Activated naive CD4-positive, alpha-beta T cell treated with anti-CD3 and anti-CD28 coated beads, Interleukin-2, amount 50 U/mL, for 24 hours (primary cell): Measurements from ENCODE around the gene SLC25A34.
"Not testable (repeated sequence)": the region's sequence is repeated elsewhere in the genome, so short reads cannot be mapped to it uniquely, and the experiment has no call there.

Experiments used
- H3K27ac Mint-ChIP-seq: one replicate; pipeline ENCODE4 v1.8.0; 2021; ENCODE audit warnings: mild to moderate bottlenecking, mixed read lengths
- H3K27me3 Mint-ChIP-seq: one replicate; pipeline ENCODE4 v1.8.0; 2021; ENCODE audit warnings: mixed read lengths
- H3K36me3 Mint-ChIP-seq: one replicate; pipeline ENCODE4 v1.8.0; 2021; ENCODE audit warnings: mixed read lengths
- H3K4me1 Mint-ChIP-seq: one replicate; pipeline ENCODE4 v1.8.0; 2021; ENCODE audit warnings: mixed read lengths
- H3K4me3 Mint-ChIP-seq: one replicate; pipeline ENCODE4 v1.8.0; 2021; ENCODE audit warnings: mild to moderate bottlenecking, mixed read lengths
- H3K9me3 Mint-ChIP-seq: one replicate; pipeline ENCODE4 v1.8.0; 2021; ENCODE audit warnings: mixed read lengths

The SLC25A34 gene

DNA sequence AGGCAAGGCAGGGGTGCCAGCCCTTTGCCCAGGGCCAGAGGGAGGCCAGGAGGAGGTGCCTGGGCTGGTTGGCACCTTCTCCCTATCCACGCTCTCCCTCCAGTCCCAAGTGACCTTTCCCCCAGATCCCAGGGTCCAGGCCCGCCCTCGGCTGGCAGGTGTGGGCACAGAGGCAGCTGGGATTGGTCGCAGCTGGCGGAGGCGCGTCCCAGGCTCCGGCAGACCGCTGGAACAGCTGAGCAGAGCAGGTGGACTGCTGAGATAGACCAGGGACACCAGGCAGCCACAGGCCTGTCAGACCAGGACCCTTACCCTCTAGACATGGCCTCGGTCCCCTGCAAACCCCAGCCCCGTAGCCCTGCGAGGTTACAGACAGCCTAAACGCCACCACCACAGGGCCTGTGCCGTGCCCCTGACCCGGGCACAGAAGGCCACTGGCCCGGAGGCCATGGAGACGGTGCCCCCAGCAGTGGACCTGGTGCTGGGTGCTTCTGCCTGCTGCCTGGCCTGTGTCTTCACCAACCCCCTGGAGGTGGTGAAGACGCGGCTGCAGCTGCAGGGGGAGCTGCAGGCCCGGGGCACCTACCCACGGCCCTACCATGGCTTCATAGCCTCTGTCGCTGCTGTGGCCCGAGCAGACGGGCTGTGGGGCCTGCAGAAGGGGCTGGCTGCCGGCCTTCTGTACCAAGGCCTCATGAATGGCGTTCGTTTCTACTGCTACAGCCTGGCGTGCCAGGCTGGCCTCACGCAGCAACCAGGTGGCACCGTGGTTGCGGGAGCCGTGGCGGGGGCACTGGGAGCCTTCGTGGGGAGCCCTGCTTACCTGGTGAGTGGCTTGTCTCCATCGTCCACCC is at the start of gene SLC25A34:
Gene SLC25A34 (plus strand): TSS at position 221 of the 854 bp plus-strand sequence. CDS start 228 bp downstream, at position 449.
- Mint-ChIP-seq H3K4me1 (peaks cover 2% of the 10 kb centered on the region), H3K9me3 (no peaks in the 10 kb centered on the region), H3K27ac (no peak within 1 kb of the TSS)

DNA sequence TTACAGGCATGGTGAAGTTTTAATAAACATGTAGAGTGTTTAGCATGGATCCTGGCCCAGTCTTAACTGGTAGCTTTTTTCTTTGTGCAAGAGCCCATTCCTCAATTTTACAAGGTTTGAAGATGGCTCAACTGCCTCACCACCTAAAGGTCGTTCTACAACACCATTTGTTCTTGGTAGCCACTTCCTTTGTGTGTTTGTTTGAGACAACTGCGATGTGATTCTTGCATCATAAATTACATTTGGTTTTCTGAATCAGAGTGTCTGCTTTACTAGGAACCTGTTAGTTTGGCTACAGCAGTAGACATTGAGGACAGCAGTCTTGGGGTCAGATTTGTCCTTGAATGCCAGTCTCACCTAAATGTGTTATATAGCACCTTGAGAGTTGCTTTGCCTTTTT is 48.6 kb upstream of the SLC25A34 start:
- Mint-ChIP-seq H3K27ac (no peak overlapping the region), H3K4me3 (no peak overlapping the region)

More for the DNA sequence above, at the start of gene SLC25A34:
- H3K4me3 Mint-ChIP-seq = no peak within 1 kb of the TSS
- H3K27me3 Mint-ChIP-seq = no peaks in the 10 kb centered on the region
- H3K36me3 Mint-ChIP-seq = no peaks in the 10 kb centered on the region

DNA sequence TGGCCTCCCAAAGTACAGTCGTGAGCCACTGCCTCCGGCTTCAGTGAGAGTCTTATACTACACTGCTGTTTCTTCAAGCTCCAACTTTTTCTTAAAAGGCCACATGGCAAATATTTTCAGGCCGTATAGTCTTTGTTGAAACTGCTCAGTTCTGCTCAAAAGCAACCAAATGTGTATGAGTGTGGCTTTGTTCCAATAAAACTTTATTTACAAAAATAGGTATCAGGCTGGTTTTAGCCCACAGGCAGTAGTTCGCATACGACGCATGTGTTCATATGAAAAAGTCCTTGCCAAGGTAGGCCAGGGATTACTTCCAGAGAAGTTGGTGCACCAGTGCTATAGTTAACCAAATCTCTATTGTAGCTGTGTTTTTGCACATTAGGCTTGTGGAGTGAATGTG is 45.7 kb upstream of the SLC25A34 start:
- Mint-ChIP-seq H3K27me3 (no peaks in the 10 kb centered on the region), H3K9me3 (no peaks in the 10 kb centered on the region), H3K4me1 (peaks cover 56% of the 10 kb centered on the region), H3K36me3 (peaks cover 6% of the 10 kb centered on the region), H3K27ac (no peak overlapping the region), H3K4me3 (no peak overlapping the region)

More for the DNA sequence above, 48.6 kb upstream of the SLC25A34 start:
- Mint-ChIP-seq H3K36me3 (peaks cover 4% of the 10 kb centered on the region), H3K4me1 (peaks cover 41% of the 10 kb centered on the region), H3K9me3 (no peaks in the 10 kb centered on the region), H3K27me3 (no peaks in the 10 kb centered on the region)

DNA sequence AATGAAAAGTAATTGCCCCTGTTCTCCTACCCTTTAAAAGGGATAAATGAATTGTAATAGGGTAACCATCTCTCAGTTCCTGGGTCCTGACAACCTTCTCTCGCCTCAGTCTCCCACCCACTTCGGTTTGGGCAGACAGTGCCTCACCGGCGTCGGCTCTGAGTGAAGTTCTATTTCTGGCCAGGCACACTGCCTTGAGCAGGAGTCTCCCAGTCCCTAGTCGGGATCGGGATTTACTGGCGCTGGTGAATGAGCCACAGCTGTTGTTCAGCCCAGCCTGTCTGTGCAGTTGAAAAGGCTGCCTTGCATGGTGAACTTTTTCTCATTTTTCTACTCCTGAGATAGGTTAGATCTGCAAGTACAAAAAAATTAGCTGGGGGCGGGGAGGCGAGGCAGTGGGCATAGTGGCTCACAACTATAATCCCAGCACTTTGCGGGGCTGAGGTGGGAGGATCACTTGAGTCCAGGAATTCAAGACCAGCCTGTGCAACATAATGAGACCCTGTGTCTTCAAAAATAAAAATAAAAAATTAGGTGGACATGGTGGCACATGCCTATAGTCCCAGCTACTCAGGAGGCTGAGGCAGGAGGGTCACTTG is 44.5 kb upstream of the SLC25A34 start:
- Mint-ChIP-seq H3K27ac (no peak overlapping the region), H3K9me3 (no peaks in the 10 kb centered on the region), H3K4me3 (no peak overlapping the region), H3K4me1 (peaks cover 49% of the 10 kb centered on the region), H3K36me3 (peaks cover 6% of the 10 kb centered on the region), H3K27me3 (no peaks in the 10 kb centered on the region)

DNA sequence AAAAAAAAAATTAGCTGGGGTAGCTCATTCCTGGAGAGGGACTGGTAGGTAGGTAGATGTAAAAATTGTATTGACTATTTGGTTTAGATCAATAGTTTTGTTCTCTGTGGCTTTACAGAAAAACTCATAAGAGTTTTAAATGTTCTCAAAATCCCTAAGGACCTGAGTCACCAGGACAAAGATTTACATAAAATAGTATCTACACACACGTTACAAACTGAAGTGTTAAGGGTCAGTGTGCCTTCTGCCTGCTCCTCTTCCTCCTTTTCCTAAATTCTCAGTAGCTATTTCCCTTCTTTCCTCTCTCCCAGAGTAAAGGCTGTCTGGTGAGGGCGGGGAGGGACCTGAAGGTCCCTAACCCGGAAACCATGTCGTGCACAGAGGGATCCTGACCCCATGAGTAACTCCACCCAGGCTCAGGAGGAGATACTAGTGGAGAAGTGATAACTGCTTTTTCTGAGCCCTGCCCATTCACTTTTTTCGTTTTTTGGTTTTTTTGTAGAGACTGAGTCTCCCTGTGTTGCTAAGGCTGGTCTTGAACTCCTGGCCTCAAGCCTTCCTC is 43.9 kb upstream of the SLC25A34 start:
- no peak overlapping the region for H3K4me3 Mint-ChIP-seq
- peaks cover 55% of the 10 kb centered on the region for H3K4me1 Mint-ChIP-seq
- H3K9me3 Mint-ChIP-seq = no peaks in the 10 kb centered on the region
- no peaks in the 10 kb centered on the region for H3K27me3 Mint-ChIP-seq
- peaks cover 6% of the 10 kb centered on the region for H3K36me3 Mint-ChIP-seq
- H3K27ac Mint-ChIP-seq = peak overlapping the region; percentile 84

DNA sequence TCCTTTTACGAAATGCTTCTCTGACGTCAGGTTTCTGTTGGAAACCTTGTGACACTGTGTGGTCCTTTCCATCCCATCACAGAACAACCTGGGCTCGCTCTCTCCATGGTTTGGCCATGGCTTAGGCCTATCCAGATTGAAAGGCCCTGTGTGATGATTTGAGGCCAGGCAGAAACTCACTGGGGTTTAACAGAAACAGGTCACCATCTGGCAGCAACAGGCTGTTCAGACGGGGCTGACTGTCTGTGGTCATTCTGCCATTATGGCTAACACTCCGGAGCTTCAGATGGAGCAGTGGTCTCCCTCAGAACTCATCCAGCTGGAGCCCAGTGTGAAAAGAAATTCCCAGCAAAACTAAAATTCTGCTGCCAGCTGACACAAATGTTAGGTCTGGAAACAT is 42.7 kb upstream of the SLC25A34 start:
- peaks cover 3% of the 10 kb centered on the region for H3K36me3 Mint-ChIP-seq
- no peak overlapping the region for H3K4me3 Mint-ChIP-seq
- H3K9me3 Mint-ChIP-seq = no peaks in the 10 kb centered on the region

DNA sequence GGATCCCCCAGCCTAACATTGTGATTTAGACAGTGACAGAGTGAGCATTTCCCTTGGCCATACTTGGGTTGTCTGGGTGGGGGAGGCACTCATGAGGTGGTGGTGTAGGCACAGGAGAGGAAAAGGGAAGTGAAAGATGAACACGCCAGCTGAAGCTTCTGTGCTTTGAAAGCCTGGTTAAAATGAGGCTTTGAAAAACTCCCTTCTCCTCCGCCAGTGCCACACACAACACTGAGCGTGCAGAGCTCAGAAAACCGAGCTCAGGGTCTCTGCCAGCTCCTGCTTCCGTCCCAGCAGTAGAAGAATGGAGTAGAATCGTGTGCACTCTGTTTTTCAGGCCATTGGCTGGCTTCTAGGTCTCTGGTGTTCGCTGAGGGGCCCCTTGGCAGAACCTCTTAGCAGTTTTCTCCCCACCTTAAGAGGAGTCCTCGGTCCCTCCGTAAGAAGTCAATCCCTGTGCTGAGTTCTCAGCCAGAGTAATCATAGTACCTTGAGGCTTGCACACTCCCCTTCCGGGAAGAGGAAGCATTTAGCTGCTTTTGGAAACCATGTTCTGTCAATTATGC is 39.0 kb upstream of the SLC25A34 start:
- Mint-ChIP-seq H3K9me3 (no peaks in the 10 kb centered on the region), H3K4me1 (peaks cover 55% of the 10 kb centered on the region), H3K4me3 (peak overlapping the region; percentile 90), H3K27ac (peak overlapping the region; percentile 94), H3K36me3 (peaks cover 3% of the 10 kb centered on the region), H3K27me3 (no peaks in the 10 kb centered on the region)

More for the DNA sequence above, 42.7 kb upstream of the SLC25A34 start:
- Mint-ChIP-seq H3K4me1 (peaks cover 53% of the 10 kb centered on the region), H3K27ac (no peak overlapping the region), H3K27me3 (no peaks in the 10 kb centered on the region)

DNA sequence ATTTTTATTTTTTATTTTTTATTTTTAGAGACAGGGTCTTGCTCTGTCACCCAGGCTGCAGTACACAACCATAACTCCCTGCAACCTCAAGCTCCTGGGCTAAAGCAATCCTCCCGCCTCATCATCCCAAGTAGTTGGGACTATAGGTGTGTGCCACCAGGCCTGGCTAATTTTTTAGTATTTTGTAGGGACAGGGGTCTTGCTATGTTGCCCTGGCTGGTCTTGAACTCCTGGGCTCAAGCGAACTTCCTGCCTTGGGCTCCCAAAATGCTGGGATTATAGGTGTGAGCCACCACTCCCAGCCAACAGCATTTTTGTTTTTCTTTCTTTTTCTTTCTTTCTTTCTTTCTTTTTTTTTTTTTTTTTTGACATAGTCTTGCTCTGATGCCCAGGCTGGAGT is 37.9 kb upstream of the SLC25A34 start:
- Mint-ChIP-seq H3K27me3 (no peaks in the 10 kb centered on the region), H3K4me3 (no peak overlapping the region), H3K4me1 (peaks cover 50% of the 10 kb centered on the region), H3K27ac (peak overlapping the region; percentile 41), H3K36me3 (peaks cover 3% of the 10 kb centered on the region), H3K9me3 (no peaks in the 10 kb centered on the region)

GRCh38 chr1:15699321-15699720 is 36.7 kb upstream of the SLC25A34 start:
- Mint-ChIP-seq H3K4me1 (peaks cover 53% of the 10 kb centered on the region), H3K27ac (peak overlapping the region; percentile 51)
- not testable (repeated sequence) for H3K27me3 Mint-ChIP-seq, H3K4me3 Mint-ChIP-seq, H3K36me3 Mint-ChIP-seq, H3K9me3 Mint-ChIP-seq

DNA sequence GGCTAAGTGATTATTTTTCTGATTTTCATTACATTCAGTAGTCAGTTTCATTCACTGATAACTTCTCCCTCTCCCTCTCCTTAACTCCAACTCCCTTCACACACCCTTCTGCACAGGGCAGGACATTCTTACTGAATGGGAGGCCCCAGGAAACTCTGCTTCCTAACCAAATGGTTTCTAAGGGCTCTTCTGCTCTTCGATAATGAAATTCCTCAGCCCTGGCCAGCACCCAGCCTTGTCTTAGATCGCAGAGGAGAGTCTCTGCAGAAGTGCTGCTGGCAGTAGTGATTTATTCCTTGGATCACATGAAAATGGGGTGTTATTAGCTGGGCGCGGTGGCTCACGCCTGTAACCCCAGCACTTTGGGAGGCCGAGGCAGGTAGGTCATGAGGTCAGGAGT is 35.5 kb upstream of the SLC25A34 start:
- H3K4me3 Mint-ChIP-seq = no peak overlapping the region
- no peaks in the 10 kb centered on the region for H3K27me3 Mint-ChIP-seq
- H3K27ac Mint-ChIP-seq = peak overlapping the region; percentile 62
- no peaks in the 10 kb centered on the region for H3K9me3 Mint-ChIP-seq
- peaks cover 1% of the 10 kb centered on the region for H3K36me3 Mint-ChIP-seq
- peaks cover 53% of the 10 kb centered on the region for H3K4me1 Mint-ChIP-seq

DNA sequence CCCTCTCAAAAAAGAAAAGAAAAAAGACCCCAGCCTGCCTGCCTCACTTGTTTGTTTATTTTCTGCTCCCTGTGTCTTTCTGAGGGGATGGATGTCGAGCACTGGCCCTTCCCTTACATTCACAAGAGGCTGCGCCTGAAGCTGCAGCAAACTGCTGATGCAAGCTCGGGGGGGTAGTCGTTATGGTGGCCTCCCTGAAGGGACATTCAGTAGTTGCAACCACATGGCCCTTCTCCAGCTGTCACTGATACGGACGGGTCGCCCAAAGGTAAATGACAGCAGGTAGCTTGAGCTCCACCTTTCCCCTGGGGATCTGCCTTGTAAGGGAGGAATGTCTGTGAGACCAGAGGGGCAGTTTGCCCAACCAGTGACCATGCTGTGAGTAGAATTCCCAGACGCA is 34.3 kb upstream of the SLC25A34 start:
- Mint-ChIP-seq H3K36me3 (peaks cover 3% of the 10 kb centered on the region), H3K27ac (no peak overlapping the region), H3K9me3 (no peaks in the 10 kb centered on the region), H3K27me3 (no peaks in the 10 kb centered on the region), H3K4me1 (peaks cover 53% of the 10 kb centered on the region), H3K4me3 (no peak overlapping the region)

DNA sequence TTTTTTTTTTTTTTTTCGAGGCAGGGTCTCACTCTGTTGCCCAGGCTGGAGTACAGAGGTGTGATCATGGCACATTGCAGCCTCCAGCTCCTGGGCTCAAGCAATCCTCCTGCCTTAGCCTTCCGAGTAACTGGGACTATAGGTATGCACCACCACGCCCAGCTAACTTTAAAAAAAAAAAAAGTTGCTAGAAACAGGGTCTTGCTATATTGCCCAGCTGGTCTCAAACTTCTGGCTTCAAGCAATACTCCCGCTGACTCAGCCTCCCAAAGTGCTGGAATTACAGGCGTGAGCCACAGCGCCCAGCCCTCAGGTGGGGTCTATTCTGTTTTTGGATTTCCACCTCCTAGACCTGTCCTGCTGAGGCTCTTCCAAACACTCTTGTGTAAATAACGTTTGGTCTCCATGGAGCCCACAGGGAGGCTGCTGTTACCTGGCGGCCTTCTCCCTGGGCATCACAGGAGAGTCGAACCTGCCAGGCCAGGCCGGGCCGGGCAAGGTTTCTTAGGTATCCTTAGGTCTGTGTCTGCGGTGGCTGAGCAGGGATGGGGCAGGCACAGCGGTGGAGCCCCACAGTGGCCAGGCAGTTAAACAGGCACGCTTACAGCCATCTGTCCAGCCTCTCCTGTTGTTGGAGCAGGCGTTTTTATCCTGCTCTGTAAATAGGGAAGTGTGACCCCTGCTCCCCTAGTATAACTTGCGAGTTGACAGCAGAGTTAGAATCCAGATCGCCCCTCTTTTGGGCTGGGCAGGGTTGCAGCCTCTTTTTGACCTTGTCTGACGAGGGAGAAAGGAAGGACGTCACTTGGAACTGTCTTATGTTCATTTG is 33.1 kb upstream of the SLC25A34 start:
- Mint-ChIP-seq H3K9me3 (no peaks in the 10 kb centered on the region), H3K36me3 (peaks cover 4% of the 10 kb centered on the region), H3K4me3 (no peak overlapping the region), H3K4me1 (peaks cover 44% of the 10 kb centered on the region), H3K27me3 (no peaks in the 10 kb centered on the region), H3K27ac (no peak overlapping the region)

DNA sequence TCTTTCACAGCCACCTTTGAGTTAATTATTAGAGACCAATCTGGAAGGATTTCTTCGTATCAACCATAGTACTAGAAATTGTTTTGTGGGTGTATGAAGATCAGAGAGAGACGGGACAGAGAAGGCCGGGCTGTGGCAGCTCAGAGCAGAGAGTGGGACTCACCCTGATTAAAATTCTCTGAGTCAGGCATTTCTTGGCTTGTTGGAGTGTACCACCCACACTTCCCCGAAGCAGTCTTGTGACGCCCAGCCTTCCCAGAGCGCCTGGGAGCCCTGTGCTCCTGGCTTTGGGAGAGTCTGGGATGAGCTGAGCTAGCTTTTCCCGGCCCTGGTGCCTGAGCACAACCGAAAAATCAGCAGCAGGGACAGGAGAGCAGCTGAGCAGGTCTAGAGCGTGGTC is 32.5 kb upstream of the SLC25A34 start:
- Mint-ChIP-seq H3K9me3 (no peaks in the 10 kb centered on the region), H3K27me3 (no peaks in the 10 kb centered on the region), H3K27ac (no peak overlapping the region), H3K4me3 (no peak overlapping the region), H3K4me1 (peaks cover 40% of the 10 kb centered on the region), H3K36me3 (peaks cover 4% of the 10 kb centered on the region)

DNA sequence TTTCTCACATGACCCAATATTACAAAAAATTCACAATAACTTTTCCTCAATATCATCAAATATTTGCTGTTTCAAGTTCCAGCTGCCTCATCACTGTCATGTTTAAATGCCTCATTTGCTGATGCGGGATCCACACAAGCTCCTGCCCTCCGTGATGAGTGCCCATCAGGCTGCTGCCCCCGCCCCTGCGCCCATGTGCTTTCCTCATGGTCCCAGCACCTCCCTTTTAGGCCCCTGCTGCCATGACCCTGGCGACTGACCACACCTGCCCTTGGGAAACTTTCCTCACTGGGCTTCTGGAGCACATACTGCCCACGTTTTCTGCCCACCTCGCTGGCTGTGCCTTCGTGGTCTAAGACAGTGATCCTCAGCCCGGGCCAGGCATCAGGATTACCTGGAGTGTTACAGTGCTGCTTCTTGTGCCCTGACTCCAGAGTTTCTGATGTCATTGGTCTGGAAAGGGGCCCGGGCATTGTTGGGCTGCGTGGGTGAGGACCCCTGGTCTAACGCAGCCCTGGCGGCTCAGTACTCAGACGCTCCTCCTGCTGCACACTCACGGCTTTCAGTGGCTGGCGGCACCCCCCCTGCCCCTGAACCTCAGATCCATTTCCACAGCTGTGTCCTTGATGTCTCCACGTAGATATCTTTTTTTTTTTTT is 31.4 kb upstream of the SLC25A34 start:
- Mint-ChIP-seq H3K36me3 (peaks cover 4% of the 10 kb centered on the region), H3K27me3 (no peaks in the 10 kb centered on the region), H3K9me3 (no peaks in the 10 kb centered on the region), H3K4me1 (peaks cover 43% of the 10 kb centered on the region), H3K4me3 (no peak overlapping the region), H3K27ac (no peak overlapping the region)

- Mint-ChIP-seq H3K4me3 (no peak overlapping the region), H3K4me1 (peaks cover 44% of the 10 kb centered on the region), H3K27me3 (no peaks in the 10 kb centered on the region), H3K36me3 (peaks cover 4% of the 10 kb centered on the region), H3K9me3 (no peaks in the 10 kb centered on the region), H3K27ac (no peak overlapping the region)
Observed at GRCh38 chr1:15705184-15705566, 30.9 kb upstream of the SLC25A34 start.
